Activated naive CD4-positive, alpha-beta T cell treated with anti-CD3 and anti-CD28 coated beads, Interleukin-2, amount 50 U/mL, for 16 hours (primary cell): ENCODE measurements around the gene HERC3.

Source experiments
- DNase-seq: peaks from one replicate; pipeline ENCODE4 v3.0.0-alpha.2; 2020

HERC3 gene

DNA sequence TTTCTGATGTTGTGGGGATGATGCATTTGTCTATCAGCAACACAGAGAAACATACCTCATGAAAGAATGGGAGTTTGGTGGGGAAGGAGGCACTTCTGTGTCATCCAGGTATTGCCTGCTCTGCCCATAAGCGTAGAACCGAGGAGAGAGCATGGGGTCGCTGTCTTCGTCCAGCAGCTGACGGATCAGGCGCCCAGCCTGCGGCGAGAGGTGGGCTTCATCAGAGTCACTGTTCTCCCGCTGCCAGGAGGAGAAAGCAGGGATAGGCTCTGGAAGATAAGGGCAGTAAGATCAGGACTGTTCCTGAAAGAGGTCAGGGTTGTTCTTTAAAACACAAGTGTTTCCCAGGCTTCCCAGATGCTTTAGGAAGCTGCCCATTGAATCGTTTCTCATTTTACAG lies 158.1 kb downstream of the HERC3 start:
- DNase-seq: no peak

DNA sequence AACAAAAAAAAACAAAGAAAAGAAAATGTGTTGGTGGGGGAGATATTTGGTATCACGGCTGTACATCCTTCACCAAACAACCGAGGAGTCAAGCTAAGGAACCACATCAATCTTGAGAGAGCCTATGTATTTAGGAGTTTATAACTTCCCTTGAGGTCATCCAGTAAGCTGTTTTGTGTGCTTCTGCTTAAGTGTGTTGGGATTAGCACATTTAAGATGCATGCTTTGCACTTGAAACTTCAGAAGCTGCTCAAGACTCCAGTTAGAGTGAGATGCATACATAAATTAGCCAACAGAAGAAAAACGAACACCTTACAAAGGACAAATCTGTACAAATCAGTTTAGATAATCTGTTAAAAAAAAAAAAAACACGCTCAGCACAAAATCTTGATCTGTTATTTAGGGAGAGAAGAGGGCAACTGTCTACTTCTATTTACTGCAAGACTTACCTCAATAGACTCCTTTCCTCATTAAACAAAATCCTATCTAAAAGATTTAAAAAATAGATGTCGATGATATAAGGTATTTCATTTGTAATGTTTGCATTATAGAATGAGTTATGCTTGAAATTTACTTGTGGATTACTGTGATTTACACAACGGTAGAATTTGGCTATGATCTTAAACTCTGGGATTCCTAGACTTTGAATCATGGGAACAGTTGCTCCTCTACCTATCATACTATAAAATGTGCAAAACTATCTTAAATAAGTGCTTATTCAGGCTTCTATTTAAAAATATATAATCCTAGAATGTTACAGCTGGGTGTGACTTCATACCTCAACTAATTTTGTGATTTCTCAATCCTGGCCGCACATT lies 159.2 kb downstream of the HERC3 start:
- DNase-seq: no peak

DNA sequence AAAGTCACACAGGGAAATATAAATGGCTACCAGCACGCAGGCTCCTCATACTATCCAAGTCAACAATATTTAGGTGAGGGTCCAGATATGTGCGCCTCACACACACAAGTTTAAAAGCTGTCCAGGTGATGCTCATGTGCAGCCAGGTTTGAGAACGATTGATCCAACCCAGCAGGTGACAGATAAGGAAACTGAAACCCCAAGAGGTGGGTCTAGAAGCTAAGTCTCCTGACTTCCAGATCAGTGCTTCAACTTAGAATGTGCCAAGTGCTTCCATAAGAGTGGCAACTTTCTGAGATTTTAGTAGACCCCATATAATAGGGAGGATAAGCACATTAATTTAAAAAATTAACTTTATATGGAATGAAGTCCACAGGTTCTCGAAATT lies 159.8 kb downstream of the HERC3 start:
- no peak for DNase-seq

DNA sequence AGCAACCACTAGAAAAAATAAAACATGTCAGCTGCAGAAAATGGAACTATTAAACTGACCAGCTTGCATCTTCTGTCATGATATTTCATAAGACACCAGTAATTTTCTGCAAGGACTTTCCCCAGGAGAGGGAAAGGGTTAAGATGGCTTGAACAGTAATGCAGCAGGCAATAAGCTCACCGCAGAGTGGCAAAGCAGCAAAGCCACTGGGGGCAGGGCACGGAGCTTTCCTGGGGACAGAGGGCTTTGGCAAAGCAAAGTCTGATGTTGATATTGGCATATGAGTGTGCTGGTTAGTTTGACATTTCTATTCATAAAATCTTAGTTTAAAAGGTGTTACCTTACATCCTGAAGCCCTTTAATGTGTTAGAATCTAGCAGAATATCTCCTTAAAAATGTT lies 160.5 kb downstream of the HERC3 start:
- no peak for DNase-seq

DNA sequence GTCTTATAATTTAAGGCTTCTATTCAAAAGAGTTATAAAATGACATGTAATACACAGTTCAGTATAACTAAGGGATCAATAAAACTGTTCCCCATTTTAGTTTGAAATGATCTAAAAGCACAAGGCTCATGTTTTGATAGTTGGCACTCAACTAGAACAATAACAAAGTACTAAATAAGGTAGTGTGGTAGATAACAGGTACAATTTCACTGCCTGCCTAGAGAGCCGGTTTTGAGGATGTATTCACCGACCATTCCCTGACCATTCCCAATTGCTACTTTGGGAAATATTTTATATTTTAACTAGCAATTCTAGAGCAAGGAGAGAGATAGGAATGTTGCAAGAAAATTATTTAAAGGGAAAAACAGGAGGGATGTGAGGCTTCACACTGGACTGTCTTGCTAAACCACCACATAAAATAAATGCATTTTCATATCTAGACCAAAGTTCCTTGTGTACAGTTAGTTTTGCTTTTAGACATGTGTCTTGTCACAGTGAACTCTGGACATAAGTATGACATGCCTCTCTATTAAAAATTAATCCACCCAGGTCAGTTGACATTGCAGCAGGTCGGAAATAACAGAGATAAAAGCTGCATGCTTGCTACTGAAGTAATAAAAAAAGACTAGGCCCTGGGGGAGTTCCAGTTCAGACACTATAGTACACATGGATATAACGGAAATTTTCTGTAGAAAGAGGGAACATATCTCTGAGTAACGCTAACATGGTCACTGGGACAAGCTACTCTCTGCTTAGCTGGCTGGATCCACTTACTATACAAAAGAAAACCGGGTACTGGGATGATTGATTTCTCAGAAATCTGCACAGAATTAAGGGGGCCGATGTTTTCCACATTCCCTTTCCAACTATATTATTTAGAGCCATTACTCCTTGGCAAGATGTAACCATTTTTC lies 161.6 kb downstream of the HERC3 start:
- no peak for DNase-seq

DNA sequence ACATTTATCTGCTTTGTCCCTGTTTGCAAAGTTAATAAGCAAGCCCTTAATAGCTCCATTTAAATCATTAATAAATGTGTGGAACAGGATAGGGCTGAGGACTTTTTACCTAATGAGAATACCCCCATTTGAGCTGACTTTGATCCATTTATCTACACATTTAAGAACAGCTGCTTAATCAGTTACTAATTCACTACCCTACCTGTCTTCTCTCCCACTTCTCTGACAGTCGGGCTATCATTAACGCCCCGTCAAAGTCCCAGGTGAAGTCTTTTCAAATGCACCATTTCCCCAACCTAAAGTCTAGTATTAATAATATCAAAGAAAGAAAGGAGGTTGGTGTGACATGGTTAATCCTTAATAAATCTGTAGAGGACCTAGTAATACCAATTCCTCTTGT lies 162.5 kb downstream of the HERC3 start:
- no peak for DNase-seq

DNA sequence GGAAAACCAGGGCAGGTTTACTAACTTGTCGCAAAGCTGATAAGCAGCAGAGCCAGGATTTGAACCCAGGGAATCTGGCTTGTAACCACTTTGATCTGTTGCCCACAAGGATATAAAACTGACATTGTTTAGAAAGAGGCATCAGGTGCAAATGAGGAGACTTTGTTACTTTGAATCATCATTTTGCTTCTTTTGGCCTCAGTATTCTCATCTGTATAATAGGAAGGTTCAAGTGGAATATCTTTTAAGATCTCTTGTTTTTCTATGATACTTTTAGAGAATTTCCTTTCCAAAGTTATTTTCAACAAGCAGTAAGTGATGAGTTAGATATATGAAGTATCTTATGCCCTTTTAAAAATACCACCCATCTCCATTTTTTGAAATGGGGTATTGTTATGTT lies 163.2 kb downstream of the HERC3 start:
- no peak for DNase-seq

DNA sequence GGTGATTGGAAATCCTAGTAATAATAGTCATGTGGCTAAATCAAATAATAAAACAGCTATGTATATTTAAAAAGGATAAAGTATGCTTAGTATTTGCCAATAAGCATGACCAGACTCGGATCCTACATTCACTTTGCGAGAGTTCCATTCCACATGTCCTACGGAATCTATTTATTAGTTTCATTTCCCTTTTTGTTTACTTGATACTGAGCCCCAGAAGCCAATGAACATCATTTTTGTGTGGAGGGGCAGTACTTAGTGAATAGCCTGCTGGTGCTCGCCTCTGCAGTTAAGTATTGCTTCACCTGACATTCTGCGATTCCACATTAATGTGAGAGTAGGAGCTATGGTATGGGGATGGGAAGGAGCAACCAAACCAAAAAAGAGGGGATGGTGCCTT lies 163.9 kb downstream of the HERC3 start:
- no peak for DNase-seq

DNA sequence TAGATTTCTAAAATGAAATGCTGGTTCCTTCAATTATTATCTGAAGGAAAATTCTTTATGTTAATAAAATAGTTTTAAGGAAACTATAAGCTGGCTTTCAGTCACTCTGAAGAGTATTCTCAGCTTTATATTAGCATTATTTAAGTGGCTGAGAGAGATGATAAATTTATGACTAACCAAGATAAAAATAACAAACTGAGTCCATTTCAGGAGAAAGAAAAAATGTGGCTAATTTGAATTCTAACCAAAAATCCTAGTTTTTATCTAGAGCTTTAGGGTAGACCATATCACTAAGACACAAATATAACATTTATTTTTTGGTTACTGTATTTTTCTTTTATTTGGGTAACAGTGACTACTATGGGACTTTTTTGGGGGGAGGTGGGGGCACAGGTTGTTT lies 164.8 kb downstream of the HERC3 start:
- no peak for DNase-seq

DNA sequence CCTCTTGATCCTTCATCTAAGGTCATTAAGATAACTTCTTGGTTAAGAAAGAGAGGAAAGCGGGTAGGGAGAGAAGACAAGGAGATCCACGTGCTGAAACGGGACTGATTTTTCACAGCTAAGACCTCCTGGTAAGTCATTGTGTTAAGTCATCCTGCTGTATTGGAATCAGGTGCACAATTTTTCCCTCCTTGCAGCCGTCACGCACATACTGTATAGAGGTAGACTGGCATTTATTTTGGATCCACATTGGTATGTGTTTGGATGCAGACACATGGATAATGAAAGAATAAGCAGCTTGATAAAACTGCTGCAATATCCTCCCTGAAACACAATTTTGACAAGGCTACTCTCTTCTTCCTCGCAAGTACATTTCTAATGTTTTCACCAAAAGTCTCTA lies 165.5 kb downstream of the HERC3 start:
- DNase-seq: no peak
